ENCODE measurements around the gene CHID1.
A peak's percentile ranks its signal among the peaks of the same experiment; 100 is the strongest.

GRCh38 chr11:911031-911889, 650 bp upstream of the CHID1 start:
- TF ChIP-seq CTCF (IDR thresholded peaks at IDR 0.05; ENCODE audit: low read depth, low read length), result no peak
- peak; percentile 70 for TF ChIP-seq MAX (IDR thresholded peaks at IDR 0.05; ENCODE audit: low read depth, low read length)

Measured in NB4 (cell line).